NCI-H2029 treated with DMSO at 0.1 percent for 48 hours (cell line): ENCODE data around the gene GAL.

ENCODE experiments used
- DNase-seq: peaks from one replicate; lab custom pipeline; 2025; lab: John Stamatoyannopoulos, UW

Gene GAL

DNA sequence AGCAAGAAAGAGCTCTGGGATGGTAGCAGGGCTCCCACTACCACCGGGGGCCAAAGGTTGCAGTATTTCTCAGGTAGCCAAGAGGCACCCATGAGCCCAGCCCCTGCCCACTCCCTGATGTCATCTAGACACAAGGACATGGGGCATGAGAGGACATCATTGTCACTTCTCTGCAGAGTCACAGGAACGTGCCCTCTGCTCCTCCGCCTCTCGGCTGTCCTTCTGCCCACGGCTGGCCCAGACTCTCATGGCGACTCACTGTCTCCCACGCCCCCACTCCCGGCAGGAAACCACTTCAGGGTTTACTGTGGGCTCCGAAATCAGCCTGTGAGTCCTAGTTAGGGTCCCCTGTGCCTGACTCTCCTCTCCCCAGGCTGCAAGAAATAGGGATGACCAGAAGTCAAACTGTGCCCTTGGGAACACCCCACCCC lies 1.8 kb upstream of the GAL start:
- DNase-seq = no peak

DNA sequence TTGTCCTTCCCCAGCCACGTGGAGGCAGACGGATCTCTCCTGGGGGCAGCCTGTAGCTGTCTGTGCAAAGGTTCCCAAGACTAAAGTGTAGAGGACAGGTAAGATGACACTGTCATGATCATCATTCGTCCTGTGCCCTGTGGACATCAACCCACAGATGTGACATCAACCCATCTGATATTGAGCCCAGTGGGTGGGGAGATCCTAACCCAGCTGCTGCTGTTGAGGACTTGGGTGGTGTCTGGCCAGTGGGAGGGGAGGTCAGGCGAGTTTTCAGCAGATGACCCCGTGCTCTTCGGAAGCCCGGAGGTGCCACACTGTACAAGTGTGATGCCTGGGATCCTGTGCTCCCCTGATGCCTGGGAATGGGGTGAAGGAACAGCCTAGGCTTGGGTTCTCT lies 1.2 kb upstream of the GAL start:
- no peak for DNase-seq

DNA sequence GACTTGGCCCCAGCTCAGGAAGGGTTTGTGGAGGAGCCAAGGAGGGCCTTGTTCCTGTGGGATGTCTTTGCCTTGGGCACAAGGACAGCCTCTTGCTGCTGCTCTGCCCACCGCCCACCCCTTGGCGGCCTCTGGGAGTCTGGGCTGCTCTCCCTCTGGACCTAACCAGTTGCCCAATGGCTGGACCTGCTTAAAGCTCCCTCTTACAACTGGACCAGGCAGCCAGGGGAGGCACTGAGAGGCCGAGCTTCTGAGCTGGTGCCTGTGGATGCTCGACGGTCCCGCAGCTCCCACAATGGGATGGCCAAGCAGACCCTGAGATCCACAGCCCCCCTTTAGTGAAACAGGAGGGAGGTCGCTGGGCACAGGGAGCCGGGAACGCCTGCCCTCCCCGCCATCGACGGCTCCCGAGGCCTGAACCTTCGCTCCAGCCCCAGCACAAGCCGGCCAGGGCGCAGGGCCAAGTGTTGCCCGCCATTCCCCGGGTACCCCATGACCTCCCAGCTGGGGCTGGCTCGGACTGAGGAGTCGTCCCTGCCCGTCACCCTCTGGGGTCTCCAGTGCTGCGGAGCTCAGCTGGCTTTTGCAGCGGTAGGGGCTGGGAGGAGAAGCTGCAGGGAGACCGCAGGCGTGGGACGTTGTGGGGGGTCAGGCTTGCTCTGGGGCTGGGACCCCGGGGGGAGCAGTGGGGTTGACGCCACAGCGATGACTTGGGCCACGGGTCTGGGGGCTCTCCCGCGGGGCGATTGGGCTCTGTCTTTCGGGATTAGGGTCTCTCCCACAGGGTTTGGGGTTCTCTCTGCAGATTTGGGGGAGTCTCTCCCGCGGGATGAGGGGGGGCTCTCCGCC lies 584 bp upstream of the GAL start:
- no peak for DNase-seq

DNA sequence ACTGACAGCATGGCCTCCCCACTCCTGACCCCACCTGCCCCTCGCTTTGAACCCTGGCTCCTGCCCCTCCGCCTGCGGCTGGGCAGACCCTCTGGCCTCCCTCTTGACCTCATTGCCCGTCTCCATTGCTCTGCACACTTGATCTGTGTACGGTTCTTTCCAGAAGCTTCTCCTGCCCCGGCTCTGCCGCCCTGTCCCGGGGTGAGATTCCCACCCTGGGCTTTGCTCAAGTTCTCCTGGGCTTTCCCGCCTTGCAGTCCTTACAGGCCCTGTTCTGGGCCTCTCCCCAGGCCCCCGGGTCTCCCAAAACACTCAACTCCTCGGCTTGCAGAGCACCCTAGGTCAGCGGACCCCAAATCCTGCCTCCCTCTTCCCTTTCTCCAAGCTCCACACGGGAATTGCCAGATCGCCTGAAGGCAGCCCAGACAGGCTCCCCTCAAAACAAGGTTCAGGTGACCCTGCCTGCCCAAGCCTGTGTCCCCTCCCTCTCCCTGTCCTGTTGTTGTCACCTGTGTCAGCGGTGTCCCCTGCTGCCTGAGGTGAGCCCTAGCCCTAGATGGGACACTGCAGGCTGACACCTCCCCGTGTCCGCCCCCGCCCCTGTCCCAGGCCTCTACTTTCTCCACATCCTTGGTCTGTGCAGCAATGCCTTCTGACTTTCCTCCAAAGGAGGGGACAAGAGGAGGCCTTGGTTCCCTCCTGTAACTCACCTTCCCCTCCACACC lies 1.5 kb downstream of the GAL start:
- no peak for DNase-seq

DNA sequence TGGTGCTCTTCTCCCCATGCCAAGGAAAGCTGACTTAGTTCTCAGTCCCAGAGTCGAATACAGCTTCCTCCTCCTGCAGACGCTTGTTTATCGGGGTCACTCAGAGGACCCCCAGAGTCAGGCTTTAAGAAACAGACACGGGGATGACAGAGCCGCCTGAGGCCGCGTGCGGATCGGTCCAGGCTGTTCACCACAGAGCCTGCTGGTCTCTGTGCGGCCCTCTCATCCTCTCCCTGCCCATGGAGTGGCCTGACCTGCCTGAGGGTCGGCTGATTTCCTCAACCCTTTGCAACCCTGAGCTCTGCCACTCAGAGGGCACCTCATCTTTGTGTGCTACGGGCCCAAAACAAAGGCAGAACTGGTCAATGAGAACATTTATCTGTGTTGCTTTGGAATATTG lies 2.1 kb downstream of the GAL start:
- no peak for DNase-seq

DNA sequence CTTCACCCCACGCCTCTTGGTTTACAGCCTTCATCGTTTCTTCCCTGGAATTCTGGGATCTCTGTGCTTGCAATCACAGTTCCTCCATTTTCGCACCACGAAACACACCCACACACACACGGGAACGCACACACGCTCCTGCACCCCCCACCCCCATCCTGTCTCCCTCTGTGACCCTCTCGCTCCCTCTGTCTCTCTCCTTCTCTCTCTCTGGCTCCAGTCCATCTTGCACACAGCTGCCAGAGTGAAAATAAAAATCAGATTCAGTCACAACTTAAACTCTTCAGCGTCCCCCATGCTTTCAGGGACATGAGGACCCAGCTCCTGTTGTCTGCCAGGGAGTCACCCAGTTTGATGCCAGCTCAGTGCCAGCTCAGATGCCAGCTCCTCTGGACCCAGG lies 3.0 kb downstream of the GAL start:
- DNase-seq = no peak

DNA sequence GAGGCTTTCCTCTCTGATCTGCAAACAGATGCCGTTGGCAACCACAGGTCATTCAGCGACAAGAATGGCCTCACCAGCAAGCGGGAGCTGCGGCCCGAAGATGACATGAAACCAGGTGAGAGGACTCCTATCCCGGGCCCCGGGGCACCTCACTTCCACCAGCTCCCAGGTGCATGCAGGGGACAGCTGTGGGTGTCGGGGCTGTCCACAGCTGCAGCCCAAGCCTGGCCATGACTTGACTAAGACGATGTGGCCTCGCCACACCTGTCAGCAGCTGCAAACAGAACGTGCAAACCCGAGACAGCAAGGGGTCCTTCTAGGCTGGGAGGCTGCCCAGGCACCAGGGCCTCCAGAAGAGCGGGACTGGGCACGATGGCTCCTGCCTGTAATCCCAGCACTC lies 3.6 kb downstream of the GAL start:
- DNase-seq = no peak

DNA sequence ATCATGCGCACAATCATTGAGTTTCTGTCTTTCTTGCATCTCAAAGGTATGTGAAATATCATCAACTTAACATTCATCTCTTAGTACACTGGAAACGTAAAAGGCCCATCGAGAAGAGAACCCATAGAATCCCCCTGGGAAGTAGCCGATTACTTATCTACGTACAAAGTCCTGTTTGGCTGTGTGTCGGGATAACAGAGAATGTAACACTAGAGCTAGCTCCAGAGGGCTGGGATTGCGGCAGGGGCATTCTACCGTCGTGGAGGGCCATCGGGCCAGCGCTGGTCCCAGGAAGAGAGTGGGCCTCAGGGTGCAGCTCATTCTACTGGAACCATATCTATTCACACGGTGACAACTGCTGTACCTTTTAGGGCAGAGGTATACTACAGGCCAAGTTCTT lies 4.5 kb downstream of the GAL start:
- DNase-seq = no peak

DNA sequence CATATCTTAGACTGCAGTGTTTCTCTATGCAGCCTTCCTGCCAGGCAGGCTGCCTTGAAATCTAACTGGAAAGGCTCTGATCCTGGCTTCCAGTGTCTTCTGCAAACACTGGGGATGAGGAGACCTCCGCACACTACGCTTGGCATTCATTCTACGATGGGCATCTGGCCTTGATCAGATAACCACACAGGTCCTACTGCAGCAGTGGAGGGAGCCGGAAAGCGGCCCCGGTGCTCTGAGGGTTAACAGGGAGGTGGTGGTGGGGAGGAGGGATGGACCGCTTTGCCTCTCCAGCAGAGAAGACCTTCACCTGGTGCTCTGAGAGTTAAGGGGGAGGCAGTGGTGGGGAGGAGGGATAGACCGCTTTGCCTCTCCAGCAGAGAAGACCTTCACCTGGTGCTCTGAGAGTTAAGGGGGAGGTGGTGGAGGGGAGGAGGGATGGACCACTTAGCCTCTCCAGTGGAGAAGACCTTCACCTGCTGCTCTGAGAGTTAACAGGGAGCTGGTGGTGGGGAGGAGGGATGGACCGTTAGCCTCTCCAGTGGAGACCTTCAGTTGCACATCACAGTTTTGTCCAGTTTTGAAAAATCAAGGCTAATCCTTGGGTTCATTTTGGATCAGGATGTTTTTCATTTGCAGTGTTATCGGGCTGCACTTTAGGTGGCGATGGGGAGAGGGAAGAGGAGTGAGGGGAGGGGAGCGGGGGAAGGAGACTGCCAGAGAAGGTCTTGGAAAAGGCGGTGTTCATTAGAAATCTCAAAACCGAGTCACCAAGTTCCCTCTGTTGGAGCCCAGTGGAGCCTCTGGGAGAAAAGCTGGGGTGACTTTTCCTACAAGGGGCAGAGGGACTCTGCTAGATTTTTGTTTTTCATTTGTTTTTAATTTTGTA lies 5.6 kb downstream of the GAL start:
- no peak for DNase-seq

DNA sequence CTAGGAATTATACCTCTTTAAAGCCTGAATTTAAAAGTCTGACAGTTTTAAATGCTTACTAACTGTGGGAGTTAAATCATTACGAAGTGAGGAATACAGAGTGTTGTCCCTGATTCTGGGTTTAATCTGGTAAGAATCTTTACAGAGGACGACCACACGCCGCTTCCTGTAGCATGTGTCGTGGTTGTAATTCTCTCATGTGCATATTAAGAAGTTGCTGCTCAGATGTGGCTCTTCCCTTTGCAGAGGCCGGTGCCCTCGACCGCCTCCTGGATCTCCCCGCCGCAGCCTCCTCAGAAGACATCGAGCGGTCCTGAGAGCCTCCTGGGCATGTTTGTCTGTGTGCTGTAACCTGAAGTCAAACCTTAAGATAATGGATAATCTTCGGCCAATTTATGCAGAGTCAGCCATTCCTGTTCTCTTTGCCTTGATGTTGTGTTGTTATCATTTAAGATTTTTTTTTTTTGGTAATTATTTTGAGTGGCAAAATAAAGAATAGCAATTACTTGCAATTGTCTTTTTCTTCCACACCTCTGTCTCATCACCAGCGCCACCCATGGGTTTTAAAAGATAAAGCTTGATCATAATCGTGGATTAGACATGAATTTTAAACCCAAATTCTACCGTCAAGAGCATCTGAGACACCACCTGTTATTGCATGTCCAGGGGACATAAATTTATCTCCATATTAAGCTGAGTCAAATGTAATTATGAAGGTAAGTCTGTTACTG lies 6.5 kb downstream of the GAL start:
- DNase-seq = no peak

DNA sequence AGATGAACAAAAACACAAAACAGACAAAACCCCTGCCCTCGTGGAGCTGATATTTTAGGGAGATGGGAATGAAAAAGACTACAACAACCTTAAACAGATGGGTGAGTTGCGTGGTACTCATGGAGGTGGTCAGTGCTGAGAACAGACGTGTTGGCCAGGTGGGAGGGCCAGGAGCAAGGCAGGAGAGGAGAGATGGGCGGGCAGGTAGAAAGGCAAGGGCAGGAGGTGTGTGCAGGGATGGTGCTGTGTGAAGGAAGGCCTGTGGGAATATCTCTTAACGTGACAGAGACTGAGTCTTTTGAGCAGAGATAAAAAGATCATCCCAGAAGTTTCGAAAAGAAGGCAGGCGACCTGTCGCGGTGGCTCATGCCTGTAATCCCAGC lies 7.0 kb downstream of the GAL start:
- DNase-seq = no peak

DNA sequence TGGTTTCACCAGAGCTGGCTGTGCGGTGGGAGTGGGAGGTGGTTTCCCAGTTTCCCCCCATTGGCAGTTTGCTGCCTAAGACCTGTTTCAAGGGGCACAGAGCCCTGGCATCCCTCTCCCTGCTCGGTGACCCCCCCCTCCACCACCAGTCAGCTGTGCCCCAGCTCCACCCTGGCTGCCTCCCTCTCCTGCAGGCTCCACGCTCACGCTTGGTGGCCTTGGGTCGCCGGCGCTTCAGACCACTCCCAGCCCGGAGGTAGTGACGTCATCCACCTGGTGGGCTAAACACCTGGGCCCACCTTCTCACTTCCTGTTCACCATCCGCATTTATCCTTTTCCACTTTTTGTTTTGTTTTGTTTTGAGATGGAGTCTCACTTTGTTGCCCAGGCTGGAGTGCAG lies 7.8 kb downstream of the GAL start:
- DNase-seq = no peak

DNA sequence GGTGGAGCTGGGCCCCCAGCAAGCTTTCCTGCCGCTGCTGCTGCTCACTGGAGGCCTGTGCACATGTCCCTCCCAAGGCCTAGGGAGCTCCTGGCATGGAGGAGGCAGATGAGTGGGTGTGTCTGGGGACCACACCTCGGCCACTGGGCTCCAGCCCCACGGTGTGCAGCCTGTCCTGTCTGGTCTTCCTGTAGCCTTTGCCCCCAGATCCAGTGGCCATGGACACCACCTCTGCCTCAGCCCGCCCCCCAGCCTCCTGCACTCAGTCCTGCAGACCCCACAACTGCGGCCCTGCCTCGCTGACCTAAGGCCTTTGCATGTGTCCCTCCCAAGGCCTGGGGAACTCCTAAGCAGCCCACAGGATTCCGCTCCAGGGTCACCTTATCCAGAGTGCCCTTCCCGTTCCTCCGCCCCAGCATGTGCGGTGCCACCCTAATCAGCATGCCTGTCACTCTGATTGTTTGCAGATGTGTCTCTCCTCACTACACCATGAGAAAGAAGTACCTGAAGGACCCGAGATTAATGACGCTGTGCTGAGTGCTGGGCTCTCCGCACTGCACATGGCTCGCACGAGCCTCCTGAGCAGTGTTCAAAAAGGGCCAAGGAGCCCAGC lies 8.6 kb downstream of the GAL start:
- no peak for DNase-seq

DNA sequence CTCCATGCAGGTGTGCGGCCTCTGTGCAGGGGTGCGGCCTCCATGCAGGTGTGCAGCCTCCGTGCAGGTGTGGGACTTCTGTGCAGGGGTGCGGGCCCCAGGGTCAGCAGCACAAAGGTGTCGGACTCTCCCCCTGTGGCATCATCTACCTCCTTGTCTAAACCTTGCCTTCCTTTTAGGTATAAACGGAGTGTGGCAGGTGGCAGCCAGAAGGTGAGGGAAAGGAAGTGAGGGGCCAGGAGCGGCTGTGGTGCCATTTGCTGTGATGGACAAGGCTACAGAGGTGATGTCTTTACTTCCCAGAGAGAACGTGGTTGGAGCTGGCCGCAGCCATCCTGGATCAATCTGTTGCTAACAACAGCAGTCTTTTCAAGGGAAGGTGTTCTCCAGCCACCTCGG lies 9.1 kb downstream of the GAL start:
- DNase-seq = no peak

DNA sequence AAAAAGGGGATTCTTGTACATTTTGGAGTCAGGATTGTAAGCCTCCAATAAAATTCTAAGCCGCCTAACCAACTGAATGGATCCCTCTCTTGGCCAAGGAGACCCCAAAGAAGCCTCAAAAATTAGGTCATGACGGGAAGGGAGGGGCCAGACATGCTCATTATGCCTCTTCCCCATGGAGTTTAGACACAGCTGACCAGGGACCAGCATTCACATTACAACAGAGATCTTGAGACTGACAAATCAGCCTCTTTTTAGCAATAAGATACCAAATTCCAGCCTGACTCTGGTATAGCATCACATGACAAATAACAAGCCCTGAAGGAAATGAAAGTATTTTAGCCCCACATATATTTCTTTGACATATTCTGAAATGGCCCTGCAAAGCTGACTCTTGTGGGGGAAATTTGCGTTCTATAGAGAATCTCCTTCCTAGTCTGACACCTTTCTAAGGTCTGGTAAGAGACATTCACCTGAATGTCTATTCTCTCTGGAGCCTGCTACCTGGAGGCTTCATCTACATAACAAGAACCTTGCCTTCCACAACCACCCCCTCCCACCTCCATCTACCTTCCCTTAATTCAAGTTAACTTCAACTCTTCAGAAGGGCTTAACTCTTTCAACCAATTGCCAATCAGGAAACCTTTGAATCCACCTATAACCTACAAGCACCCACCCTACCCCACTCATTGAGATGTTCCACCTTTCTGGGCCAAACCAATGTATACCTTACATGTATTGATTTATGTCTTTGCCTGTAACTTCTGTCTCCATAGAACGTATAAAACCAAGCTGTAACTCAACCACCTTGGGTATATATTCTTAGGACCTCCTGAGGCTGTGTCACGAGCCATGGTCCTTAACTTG lies 10.3 kb downstream of the GAL start:
- no peak for DNase-seq

DNA sequence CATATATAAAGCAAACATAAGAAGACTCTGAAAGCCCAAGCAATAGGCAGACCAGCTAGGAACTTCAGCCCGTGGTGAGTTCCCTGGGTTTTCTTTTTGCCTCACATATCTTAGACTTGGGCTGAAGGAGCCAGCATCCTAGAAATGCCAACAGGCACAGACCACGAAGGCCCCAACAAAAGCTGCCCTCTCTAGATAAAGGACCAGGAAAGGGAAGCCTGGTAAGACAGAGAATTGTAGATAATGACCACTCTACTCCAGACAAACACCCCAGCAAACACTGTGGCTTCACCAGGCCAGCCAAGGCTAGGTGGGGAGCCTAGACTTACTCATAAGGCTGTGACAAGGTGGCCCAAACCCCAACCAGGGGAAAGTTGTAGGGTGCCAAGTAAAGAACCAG lies 11.2 kb downstream of the GAL start:
- DNase-seq = no peak

DNA sequence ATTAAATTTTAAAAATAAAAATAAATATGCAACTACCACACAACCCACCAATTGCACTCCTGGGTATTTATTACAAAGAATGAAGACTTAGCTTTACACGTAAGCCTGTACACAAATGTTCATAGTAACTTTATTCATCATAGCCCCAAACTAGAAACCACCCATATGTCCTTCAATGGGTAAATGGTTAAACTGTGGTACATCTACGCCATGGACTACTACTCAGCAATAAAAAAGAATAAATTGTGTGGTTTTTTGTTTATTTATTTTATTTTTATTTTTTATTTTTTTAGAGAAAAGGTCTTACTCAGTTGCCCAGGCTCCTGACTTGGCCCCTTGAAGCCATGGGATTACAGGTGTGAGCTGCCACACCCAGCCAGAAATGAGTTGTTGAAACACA lies 14.6 kb downstream of the GAL start:
- DNase-seq = no peak

DNA sequence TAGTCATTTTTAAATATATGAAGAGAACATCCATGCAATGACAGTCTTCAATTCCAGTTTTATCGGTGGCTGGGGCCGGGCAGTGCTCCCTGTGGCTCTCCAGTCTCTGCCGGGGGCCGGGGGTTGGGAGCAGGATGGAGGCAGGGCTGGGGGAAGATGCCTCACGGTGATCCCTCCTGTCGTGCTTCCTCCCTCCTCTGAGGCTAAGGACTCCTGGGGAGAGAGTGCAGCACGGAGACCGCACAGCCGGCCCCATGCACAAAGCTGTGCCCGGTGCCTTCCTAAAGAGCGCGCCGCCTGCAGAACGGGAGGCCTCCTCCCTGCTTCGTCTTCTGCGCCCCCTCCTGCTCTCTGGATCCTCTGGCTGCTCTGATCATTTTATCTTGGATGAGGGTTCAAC lies 20.5 kb downstream of the GAL start:
- no peak for DNase-seq

DNA sequence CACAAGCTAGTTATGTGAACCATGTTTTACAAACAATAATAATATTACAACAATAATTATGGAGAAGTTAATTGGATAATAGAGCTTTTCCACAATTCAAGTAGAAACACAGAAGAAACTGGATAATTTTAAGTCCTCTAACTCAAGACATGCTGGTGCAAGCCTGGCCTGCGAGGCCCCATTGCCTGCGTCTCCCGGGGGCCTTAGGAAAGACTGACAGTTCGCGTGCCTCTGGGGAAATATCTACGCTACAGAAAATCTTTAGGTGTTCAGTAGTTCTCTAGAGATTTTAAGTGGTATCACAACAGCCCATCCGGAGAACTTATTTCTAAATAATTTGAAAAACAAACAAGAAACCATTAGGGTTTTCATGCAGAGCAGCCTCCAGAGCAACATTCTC lies 23.2 kb downstream of the GAL start:
- no peak for DNase-seq

DNA sequence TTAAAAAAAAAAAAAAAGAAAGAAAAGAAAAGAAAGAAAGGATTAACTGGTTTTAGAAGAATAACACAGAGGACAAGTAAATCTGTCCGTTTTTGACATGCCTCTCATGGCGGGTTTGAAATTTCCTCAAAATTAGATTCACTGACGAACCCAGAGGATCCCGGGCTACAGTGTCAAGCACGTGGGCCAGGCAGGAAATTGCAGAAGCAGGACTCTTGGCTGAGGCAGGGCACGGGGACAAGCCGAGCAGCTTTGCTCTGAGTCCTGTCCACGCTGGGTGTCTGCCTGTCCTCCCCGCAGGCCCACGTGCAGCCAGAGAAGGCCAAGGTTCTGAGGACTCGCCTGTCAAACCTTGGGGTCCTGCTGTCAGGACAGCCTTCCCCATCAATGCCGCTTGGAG lies 24.7 kb downstream of the GAL start:
- no peak for DNase-seq

DNA sequence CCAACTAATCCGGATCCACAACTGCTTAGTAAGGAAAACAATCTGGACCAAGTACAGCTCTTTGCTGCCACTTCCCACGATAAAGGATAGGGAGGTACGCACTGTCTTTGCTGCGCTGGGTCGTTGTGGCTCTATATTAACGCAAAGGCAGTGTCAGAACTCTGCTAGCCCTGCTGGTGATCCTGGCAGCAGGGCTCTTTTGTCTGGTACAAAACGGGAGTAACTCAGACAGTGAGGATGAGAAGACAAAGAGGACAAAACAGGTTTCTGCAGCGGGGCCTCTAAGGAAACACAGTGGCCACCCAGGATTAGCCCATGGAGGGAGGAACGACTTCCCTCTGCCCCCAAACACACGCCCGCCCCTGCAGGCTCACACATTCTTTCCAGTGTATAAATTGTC lies 26.1 kb downstream of the GAL start:
- no peak for DNase-seq
